ENCODE data around the gene EML6.
"Not testable (repeated sequence)": the region's sequence is repeated elsewhere in the genome, so short reads cannot be mapped to it uniquely, and the experiment has no call there.

Gene EML6

GRCh38 chr2:54845514-54845913 lies 122.1 kb downstream of the EML6 start:
- no peak for DNase-seq (ENCODE audit: low read depth in 2 of 2)

DNA sequence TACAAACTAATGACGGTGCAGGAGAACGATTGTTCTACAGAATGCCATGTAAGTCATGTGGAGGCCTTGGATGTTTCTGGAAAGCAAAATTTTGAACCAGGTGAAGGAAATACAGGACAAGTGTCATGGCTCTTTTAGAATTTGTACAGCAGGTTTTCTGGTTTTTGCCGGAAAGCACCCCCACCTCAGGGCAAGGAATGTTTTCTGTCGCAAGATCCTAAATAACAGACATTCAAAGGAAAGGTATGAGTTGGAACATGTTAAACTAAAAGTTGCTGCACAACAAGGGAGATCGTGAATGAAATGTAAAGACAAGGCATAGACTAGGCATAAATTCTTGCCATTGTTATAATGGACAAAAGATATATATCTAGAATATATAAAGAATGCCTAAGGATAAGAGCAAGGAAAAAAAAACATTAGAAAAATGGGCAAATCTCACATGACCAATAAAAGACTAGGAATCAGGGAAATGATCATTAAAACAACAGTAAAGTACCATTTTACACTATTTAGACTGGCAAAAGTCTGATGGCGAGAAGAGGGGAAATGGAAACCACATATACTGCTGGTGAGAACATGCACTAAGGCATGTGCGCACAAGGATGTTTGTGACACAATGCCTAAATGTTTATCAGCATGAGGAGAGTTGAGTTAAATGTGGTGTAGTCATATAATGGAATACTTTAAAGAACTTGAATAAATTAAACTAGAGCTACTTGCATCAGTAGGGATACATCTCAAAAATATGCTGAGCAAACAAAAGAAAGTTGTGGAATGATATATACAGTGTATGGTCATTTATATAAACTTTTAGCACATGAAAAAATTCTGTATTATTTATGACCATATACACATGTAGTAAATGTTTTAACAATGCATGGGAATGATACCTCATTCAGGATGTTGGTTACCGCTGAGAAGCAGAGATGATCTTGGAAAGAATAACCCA lies 127.0 kb downstream of the EML6 start:
- no peak for DNase-seq (ENCODE audit: low read depth in 2 of 2)

- DNase-seq (ENCODE audit: low read depth in 2 of 2), result no peak
Measured at GRCh38 chr2:54853616-54854310, 130.3 kb downstream of the EML6 start.

DNA sequence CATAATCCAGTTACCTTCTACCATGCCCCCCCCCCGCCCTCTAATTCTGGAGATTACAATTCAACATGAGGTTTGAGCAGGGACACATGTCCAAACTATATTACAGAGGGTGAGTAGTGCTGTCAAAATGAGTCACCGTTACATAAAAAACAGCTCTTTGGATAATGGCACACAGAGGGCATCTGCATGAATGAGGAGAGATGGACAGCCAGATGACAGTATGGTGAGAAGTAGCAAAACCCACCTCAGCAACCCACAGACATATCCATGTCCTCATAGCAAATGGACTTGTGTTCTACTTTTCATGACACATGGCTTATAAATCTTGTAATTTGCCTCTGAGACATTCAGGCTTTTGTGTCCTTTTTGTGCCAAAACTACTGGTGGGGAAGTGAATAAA lies 132.0 kb downstream of the EML6 start:
- DNase-seq (ENCODE audit: low read depth in 2 of 2), result no peak

- DNase-seq (ENCODE audit: low read depth in 2 of 2), result no peak
Measured at GRCh38 chr2:54858021-54858681, 134.7 kb downstream of the EML6 start.

DNA sequence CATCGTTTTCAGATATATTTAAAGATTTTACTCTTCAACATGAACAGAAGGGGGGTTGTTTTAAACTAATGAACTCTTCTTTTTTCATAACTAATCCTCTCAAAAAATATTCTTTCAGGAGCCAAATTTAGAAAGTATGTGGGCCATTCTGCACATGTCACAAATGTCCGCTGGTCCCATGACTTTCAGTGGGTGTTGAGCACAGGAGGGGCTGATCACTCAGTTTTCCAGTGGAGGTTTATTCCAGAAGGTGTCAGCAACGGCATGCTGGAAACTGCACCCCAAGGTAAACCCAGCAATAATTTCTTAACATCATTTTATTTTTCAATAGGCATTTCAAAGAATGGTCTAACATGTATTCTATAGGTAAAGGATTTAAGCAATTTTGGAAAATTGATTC lies 136.0 kb downstream of the EML6 start:
- no peak for DNase-seq (ENCODE audit: low read depth in 2 of 2)

GRCh38 chr2:54859997-54860701 lies 136.7 kb downstream of the EML6 start:
- DNase-seq (ENCODE audit: low read depth in 2 of 2), result no peak

- no peak for DNase-seq (ENCODE audit: low read depth in 2 of 2)
Measured at GRCh38 chr2:54862229-54862628, 138.8 kb downstream of the EML6 start.

- DNase-seq (ENCODE audit: low read depth in 2 of 2), result no peak
Measured at GRCh38 chr2:54862742-54863141, 139.3 kb downstream of the EML6 start.

DNA sequence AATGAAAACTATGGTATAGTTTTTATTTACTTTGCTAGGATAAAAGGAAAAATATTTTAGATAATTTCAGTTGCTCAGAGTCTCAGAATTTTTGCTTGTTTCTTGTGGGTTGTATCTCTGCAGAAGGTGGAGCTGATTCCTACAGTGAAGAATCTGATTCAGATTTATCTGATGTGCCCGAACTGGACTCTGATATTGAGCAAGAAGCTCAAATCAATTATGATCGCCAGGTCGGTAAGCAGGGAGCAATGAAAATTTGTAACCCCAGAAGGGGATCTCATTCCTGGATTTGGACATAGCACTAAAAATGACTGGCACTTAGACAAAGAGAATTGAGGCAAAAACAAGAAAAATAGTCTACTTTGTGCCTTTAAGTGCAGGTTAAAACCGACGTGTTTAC lies 140.2 kb downstream of the EML6 start:
- DNase-seq (ENCODE audit: low read depth in 2 of 2), result no peak

DNA sequence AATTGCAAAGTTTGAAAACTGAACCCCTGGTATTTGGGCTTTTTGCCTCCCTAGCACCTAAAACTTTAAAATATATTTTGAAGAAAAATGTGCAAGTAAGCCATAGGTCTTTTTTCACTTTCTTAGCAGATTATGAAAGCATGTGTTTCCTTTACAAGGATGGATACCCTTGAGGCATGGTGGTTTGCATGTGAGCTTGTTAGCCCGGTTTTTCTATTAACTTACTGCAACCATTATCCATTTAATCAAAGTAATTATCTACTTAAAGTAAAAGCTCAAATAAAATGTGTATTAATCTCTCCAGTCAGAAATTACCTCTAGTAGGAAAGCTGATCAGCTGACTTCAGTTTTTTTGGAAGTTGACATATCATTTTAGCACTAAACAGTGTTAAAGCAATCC lies 140.6 kb downstream of the EML6 start:
- no peak for DNase-seq (ENCODE audit: low read depth in 2 of 2)

DNA sequence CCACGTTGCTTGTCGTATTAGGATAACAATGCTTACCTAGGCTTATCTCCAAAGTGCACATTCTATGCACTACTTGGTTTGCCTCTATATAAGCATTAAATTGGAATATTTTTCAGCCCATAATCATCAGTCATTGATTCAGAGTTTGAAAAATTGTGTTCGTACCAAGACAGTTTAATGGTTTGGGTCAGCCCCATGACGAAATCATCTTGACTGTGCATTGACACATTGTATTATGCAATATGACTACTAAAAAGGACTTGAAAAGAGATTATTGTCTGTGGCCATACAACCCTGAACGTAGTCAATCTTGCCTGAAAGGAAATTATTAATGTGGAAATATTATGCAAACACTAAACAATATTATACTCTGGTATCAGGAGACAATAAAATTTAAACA lies 141.3 kb downstream of the EML6 start:
- no peak for DNase-seq (ENCODE audit: low read depth in 2 of 2)

DNA sequence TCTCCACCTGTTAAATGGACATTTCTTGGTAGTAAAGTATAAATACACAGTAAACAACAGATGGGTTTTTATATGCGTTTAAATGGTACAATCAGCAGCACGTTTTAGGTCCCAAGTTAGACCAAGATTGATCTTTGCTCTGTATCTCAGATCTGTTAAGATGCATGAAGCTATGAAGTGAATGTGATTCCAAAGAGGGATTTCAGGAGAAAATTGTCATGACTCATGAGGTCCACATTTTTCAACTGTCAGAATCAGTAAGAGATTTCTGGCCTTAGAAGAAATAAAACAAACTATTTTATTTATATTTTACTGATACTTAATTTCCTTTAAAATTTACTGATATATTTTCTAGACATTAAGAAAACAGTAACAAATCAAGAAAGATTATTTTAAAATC lies 142.7 kb downstream of the EML6 start:
- no peak for DNase-seq (ENCODE audit: low read depth in 2 of 2)

DNA sequence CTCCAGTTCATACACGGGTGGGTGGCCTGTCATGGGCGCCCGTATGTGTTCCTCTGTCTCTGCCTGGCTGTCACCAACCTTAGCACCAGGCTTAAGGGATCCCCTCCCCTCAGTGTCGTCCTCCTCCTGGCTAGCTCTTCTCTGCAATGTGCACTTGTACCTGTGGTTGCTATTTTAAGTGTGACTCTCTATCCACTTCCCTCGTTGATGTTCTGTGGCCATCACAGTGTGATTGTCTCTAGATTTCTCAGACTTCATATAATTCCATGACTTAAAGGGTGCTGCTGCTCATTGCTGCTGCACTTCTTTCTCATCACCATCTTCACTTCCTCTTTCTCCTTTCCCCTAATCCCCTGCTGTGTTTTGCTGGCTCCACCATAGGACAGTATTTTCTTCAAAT lies 143.4 kb downstream of the EML6 start:
- DNase-seq (ENCODE audit: low read depth in 2 of 2), result no peak

DNA sequence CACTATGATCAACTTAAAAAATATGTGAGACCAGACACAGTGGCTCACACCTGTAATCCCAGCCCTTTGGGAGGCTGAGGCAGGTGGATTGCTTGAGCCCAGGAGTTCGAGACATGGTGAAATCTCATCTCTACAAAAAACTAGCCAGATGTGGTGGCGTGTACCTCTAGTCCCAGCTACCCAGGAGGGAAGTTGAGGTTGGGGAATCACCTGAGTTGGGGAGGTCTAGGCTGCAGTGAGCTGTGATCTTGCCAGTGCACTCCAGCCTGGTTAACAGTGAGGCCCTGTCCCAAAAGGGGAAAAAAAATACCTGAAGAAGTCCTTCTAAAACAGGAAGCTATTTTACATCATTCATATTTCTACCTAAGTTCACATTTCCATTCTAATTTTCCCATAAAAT lies 144.0 kb downstream of the EML6 start:
- DNase-seq (ENCODE audit: low read depth in 2 of 2), result no peak

DNA sequence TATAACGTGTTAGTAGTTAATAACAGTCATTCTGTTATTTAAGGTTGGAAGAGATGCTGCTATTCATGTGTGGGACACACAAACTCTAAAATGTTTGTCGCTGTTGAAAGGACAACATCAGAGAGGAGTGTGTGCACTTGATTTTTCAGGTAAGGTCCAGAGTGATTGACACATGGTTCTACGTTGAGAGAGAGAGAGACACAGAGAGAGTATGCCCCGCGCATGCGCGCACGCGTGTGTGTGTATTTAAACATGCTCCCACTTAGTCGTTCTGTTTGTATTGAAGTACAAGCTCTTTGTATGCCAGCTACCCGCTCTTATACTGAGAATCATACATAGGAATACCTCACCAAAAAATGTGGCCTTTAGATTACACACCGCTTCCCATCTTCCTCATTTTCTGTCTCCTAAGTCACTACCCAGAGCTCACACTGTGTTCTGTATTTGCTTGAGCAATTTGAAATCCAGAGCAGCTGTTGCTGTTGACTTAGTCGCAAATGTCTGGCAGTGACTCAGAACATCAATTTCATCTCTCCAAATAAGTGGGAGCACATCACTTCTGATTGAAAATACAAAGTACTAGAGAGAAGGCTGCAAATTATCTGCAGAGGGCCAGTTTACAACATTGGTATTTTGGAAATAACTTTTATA lies 148.1 kb downstream of the EML6 start:
- no peak for DNase-seq (ENCODE audit: low read depth in 2 of 2)

DNA sequence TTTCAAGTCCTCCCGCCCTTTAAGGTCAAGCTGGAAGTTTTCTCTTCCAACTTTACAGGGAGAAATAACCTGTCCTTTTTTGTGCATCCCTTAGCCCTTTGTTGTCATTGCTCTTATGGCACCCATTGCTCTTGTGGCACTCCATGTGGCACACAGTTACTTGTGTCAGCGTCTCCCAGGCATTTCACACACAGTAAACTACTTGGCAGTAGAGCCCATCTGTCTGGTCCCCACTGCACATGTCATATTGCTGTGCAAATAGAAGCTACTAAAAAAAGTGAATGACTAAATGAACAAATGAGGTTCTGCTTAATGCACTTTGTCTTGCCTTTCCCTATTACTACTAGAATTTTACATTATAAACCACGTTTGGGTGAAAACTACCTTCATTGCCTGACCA lies 149.3 kb downstream of the EML6 start:
- no peak for DNase-seq (ENCODE audit: low read depth in 2 of 2)

DNA sequence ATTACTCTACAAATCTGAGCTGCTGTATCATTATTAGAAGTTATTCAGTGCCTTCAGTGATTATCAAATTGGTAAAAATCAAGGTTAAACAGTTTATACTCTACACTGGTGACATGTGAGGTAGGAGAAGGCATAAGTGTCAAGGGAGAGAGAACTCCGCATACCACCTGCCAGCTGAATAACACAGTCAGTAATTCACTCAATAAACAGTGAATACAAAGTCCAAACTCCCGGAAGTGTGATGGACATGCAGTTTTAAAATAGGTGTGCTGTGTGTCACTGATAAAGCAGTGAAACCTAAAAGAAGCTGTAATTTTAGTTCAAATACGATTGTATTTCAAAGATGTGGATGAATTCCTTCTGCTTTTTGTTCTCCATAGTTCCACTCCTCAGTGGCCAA lies 149.8 kb downstream of the EML6 start:
- DNase-seq (ENCODE audit: low read depth in 2 of 2), result not testable (repeated sequence)

- no peak for DNase-seq (ENCODE audit: low read depth in 2 of 2)
Measured at GRCh38 chr2:54876764-54877163, 153.3 kb downstream of the EML6 start.

GRCh38 chr2:54878182-54878581 lies 154.7 kb downstream of the EML6 start:
- no peak for DNase-seq (ENCODE audit: low read depth in 2 of 2)

- no peak for DNase-seq (ENCODE audit: low read depth in 2 of 2)
Measured at GRCh38 chr2:54879032-54879431, 155.6 kb downstream of the EML6 start.
